NCI-H446 (cell line): ENCODE measurements around the gene LRRC34.

Source experiments
- DNase-seq, 2 experiments: peaks; one replicate each; lab custom pipeline; 2025; lab: John Stamatoyannopoulos, UW

The LRRC34 gene

DNA sequence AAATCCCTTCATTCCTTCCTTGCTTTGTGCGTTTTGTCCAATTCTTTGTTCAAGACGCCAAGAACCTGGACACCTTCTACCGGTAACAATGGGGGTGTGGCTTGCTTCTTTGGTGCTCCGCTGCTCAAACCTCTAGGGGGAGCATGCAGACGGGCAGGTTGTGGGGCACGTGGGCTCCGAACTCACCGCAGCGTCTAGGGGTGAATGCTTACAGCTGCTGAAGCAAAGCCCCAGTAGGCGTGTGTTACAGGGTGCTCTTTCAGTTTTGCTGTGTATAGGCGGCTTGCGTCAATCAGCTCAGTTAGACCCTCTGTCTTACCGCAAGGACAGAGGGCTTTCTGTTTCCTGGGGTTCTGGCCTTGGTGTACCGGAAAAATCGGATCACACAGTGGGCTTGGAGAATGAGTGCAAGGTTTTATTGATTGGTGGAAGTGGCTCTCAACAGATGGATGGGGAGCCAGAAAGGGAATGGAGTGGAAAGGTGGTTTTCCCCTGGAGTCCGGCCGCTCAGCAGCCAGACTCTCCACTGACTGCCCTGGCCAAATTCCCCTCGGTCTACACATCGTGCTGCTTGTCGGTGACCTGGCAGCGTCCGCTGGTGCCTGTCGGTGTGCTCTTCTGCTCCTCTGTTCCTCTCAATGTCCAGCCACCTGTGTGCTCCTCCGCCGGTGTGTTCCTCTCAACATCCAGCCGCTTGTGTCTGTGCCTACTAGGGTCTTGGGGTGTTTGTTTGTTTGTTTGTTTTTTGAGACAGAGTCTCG, 1.2 kb upstream of the LRRC34 start:
- DNase-seq, result no peak

- DNase-seq, result no peak
Observed at GRCh38 chr3:169813278-169813677, 574 bp upstream of the LRRC34 start.

GRCh38 chr3:169811631-169812331, 923 bp downstream of the LRRC34 start:
- DNase-seq, result no peak

DNA sequence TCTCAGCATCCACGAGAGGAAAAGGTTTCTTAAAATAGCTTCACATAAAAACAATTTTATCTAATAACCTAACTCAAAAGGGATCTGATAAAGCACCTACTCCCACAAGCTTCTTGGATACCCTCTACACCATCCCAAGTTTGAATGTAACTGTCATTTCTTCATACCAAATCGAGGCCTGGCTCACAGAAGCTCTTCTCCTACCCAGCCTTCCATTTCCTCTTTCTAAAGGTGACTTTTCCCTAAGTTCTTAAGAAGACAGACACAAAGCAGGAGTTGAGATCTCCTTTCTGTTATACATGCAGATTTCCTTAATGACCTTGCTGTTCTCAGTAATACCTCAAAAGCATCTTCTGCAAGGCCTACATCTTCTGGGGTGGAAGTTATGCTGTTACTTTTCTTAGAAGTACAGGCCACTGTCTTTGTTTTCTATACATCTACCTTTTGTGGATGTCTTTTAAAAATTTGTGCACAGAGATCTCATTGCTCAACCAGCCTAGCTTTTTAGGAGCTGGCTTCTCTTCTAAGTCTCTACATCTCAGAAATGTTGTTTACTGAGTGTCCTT, 3.4 kb downstream of the LRRC34 start:
- no peak for DNase-seq

- DNase-seq, result no peak
Observed at GRCh38 chr3:169804681-169805080, 8.0 kb downstream of the LRRC34 start.

DNA sequence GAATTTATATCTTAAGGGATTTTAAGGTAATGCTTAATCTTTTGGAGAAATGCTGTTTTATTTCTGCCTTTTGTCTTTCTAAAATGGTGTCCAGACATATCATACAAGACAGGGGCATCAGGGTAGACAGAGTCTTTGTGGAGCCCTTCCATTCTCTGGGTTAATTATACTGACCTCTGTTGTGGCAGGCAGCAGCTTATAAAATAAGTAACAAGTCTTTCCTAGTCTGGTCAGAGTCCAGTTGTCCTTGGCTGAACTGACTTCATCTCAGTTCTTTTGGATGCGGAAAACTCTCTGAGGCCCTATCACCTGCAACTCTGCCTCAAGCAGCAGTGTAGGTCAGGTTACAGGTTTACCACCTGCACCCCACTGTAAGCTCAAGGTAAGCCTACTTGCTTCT, 20.3 kb downstream of the LRRC34 start:
- DNase-seq, result no peak

- no peak for DNase-seq
Observed at GRCh38 chr3:169790687-169791429, 21.8 kb downstream of the LRRC34 start.

- no peak for DNase-seq
Observed at GRCh38 chr3:169790219-169790618, 22.5 kb downstream of the LRRC34 start.

- no peak for DNase-seq
Observed at GRCh38 chr3:169787791-169788190, 24.9 kb downstream of the LRRC34 start.

DNA sequence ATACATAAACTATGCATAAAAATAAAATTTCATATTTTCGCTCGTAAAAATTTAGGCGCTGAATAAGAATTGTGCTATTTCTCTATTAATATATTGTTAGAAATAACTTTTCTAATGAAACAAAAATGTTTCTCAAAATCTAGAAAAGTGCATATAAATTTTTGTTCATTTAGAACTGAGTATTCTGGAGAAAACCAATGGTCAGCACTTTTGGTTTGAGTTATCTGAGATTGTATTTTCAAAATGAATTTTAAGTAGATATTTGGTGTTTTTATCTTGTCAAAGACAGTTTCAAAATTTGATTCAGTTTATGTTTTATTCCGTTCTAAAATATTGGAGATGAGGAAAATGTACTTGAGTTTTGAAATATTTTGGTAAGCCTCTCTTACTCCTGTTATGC, 25.6 kb downstream of the LRRC34 start:
- no peak for DNase-seq

GRCh38 chr3:169781209-169781855, 31.4 kb downstream of the LRRC34 start:
- DNase-seq, result no peak

GRCh38 chr3:169780742-169781141, 32.0 kb downstream of the LRRC34 start:
- DNase-seq, result no peak

GRCh38 chr3:169777822-169778221, 34.9 kb downstream of the LRRC34 start:
- no peak for DNase-seq

- DNase-seq, result no peak
Observed at GRCh38 chr3:169774186-169774585, 38.5 kb downstream of the LRRC34 start.

DNA sequence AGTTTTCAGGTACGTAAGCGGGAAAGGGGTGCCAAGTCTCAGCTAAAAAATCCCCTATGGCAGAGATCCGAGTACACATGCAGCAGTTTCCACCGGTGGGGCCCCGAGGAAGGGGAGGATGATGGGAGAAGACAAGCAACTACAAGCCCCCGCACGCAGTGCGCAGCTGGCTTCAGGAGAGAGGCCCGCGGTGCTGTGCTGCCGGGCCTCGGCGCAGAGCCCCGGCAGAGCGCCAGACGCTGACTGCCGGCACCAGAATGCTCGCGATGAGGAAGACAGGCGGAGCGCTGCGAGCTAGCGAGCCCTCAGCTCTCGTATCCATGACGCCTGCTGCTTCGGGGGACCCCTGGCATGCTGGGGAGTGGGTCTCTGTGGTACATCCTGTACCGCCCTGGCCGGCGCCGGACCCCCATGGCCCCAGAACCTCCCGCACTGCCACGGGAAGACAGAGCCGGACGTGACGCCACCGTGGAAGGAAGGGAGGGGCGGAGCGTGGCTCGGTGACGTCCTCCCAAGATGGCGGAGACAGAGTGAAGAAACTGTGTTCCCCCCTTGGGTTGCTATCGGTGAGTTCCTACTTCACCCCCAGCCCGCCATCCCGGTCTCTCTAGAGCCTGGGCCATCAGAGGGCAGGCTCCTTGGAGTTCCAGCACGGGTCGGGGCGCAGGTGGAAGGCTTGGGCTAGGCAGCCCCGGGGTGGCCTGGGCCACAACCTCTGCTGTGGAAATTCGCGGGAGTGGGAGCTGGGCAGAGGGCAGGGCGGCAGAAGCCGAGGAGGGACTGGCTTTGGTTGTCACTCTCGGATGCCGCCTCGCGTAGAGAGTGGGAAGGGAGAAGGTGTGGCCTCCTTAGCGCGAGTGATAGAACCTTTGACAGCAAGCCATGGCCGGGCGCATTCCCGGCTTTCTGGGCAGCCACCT, 39.5 kb downstream of the LRRC34 start, which contains the start of gene MYNN:
TSS of gene MYNN (plus strand) at position 500 of the 920 bp plus-strand sequence. CDS start 900 bp downstream, outside the sequence.
- DNase-seq, result peak; percentile 90 to 93

GRCh38 chr3:169772305-169772896, 40.3 kb downstream of the LRRC34 start:
- DNase-seq, result peak; percentile 87 to 88

DNA sequence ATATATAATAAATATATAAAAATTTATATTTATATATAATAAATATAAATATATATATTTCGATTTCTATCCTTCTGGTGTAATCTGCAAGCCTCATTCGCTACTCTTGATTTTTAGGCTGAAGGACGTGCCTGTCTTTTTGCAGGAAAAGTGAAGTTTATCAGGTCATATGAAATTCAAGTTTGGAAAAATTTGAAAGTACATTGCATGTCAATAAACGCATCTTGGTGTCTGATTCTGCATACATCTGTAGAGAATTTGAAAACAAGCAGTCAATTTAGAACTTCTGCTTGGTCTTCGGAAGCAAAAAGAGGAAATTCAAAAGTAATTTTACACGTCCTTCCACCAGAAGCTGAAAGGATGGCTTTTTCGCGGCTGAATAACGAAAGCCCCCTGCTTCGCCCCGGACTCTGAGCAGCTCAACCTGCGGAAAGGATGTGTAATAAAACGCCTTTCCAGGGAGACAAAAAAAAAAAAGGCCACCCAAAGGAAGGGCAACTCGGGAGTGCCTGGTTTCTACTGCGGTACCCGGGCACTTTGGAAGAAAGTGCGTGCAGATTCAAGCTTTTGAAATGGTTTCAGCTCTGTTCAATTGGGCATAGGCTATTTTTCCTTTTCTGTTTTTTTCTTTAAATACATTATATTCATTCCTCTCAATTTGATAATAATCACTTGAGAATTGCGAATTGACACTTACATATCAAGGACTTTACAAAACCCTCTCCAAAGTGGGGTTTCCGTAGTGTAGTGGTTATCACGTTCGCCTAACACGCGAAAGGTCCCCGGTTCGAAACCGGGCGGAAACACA, 41.0 kb downstream of the LRRC34 start:
- DNase-seq, result peak; percentile 93 to 98

- DNase-seq, result peak; percentile 33 to 70
Observed at GRCh38 chr3:169769287-169770181, 43.2 kb downstream of the LRRC34 start, which contains the start of gene ACTRT3. ACTRT3 (minus strand) TSS chr3:169769561; CDS start chr3:169769520, 41 bp downstream.
